CD14-positive monocyte (primary cell): ENCODE measurements around the gene PALM. TPM values are rescaled to one million over a fixed set of nuclear protein-coding genes. Genes with fewer than 3 reads are reported as not detected.

ENCODE experiments used
- DNase-seq, 3 donors: peaks; one replicate each; pipeline ENCODE4 v3.0.0-alpha.2; 2011 to 2022
- H2AFZ ChIP-seq: 2 replicates; pipeline ENCODE4 v1.6.0; 2012; ENCODE audit warnings: mild to moderate bottlenecking, low read depth, low read length, inconsistent platforms; ENCODE audit not compliant: insufficient read depth, poor library complexity, severe bottlenecking
- H3K27ac ChIP-seq, 2 donors: 1 replicate in 1 of 2; 2 replicates in 1 of 2; pipeline ENCODE4 v1.5.1; 2012 to 2013; ENCODE audit warnings: low read length in 2 of 2, control low read depth in 1 of 2, inconsistent platforms in 1 of 2, low read depth in 1 of 2, mild to moderate bottlenecking in 1 of 2
- H3K27me3 ChIP-seq, 2 donors: one replicate each; pipeline versions ENCODE4 v1.6.0 to v1.6.1; 2011 to 2013; ENCODE audit warnings: low read length in 2 of 2; ENCODE audit not compliant: control insufficient read depth in 2 of 2, insufficient read depth in 2 of 2
- H3K36me3 ChIP-seq, 2 donors: replicated peaks in 1 of 2; 1 replicate in 1 of 2; 2 replicates in 1 of 2; pipeline versions ENCODE4 v1.5.1 to v1.6.1; 2012 to 2013; ENCODE audit warnings: low read length in 2 of 2, control low read depth in 1 of 2, inconsistent platforms in 1 of 2, mild to moderate bottlenecking in 1 of 2; ENCODE audit not compliant: insufficient read depth in 2 of 2, control insufficient read depth in 1 of 2
- H3K4me1 ChIP-seq, 2 donors: 1 replicate in 1 of 2; 2 replicates in 1 of 2; pipeline versions ENCODE4 v1.5.1 to v1.6.1; 2012 to 2013; ENCODE audit warnings: low read length in 2 of 2, control low read depth in 1 of 2, inconsistent platforms in 1 of 2, mild to moderate bottlenecking in 1 of 2, moderate library complexity in 1 of 2; ENCODE audit not compliant: insufficient read depth in 2 of 2, control insufficient read depth in 1 of 2
- H3K4me2 ChIP-seq: replicated peaks from 2 replicates; pipeline ENCODE3; 2012; ENCODE audit warnings: low read length, moderate library complexity, mild to moderate bottlenecking; ENCODE audit not compliant: poor library complexity, severe bottlenecking; ENCODE audit errors: extremely low read depth
- H3K4me3 ChIP-seq, 3 experiments: fragments of 200-600 bp in 1 of 3; sonication (generic) in 1 of 3; replicated peaks in 1 of 3; 1 replicate in 2 of 3; 2 replicates in 1 of 3; pipeline ENCODE4 v1.5.1; 2011 to 2013; ENCODE audit warnings: low read length in 3 of 3, mild to moderate bottlenecking in 3 of 3, control low read depth in 2 of 3, low read depth in 2 of 3, inconsistent platforms in 1 of 3, moderate library complexity in 1 of 3
- H3K79me2 ChIP-seq: 2 replicates; pipeline ENCODE4 v1.6.0; 2012; ENCODE audit warnings: mild to moderate bottlenecking, control low read depth, inconsistent platforms, low read length, moderate library complexity; ENCODE audit not compliant: insufficient read depth
- H3K9ac ChIP-seq: 2 replicates; pipeline ENCODE4 v1.6.0; 2017; ENCODE audit warnings: low read length, mild to moderate bottlenecking; ENCODE audit not compliant: insufficient read depth, poor library complexity, severe bottlenecking
- H3K9me3 ChIP-seq, 2 donors: replicated peaks in 1 of 2; 1 replicate in 1 of 2; 2 replicates in 1 of 2; pipeline versions ENCODE4 v1.5.1 to v1.6.1; 2012 to 2013; ENCODE audit warnings: low read length in 2 of 2, control low read depth in 1 of 2; ENCODE audit not compliant: control insufficient read depth in 1 of 2, insufficient read depth in 1 of 2
- H4K20me1 ChIP-seq: 2 replicates; pipeline ENCODE4 v1.6.0; 2012; ENCODE audit warnings: mild to moderate bottlenecking, low read length, control low read depth, moderate library complexity; ENCODE audit not compliant: insufficient read depth
- H3K27ac Mint-ChIP-seq, 7 donors: one replicate each; pipeline ENCODE4 v1.8.0; 2020; ENCODE audit warnings: mild to moderate bottlenecking in 7 of 7, mixed read lengths in 7 of 7, moderate library complexity in 6 of 7, inconsistent platforms in 2 of 7
- H3K27me3 Mint-ChIP-seq, 3 donors: one replicate each; pipeline ENCODE4 v1.8.0; 2021 to 2022; ENCODE audit warnings: low read depth in 3 of 3, mild to moderate bottlenecking in 3 of 3, mixed read lengths in 3 of 3, moderate library complexity in 3 of 3, inconsistent platforms in 1 of 3
- H3K36me3 Mint-ChIP-seq, 2 donors: one replicate each; pipeline ENCODE4 v1.8.0; 2020; ENCODE audit warnings: mixed read lengths in 2 of 2, inconsistent platforms in 1 of 2, mild to moderate bottlenecking in 1 of 2
- H3K4me1 Mint-ChIP-seq: one replicate; pipeline ENCODE4 v1.8.0; 2020; ENCODE audit warnings: mild to moderate bottlenecking, mixed read lengths
- H3K4me3 Mint-ChIP-seq, 2 donors: one replicate each; pipeline ENCODE4 v1.8.0; 2020; ENCODE audit warnings: mild to moderate bottlenecking in 2 of 2, mixed read lengths in 2 of 2, moderate library complexity in 1 of 2
- H3K9me3 Mint-ChIP-seq, 7 donors: one replicate each; pipeline ENCODE4 v1.8.0; 2020 to 2022; ENCODE audit warnings: mixed read lengths in 7 of 7, mild to moderate bottlenecking in 6 of 7, moderate library complexity in 6 of 7, inconsistent platforms in 2 of 7
- WGBS: methylation state at CpG from one replicate; pipeline ENCODE4 v1.1.5; 2013; ENCODE audit warnings: missing lambda C conversion rate; ENCODE audit not compliant: insufficient coverage; 5-methylcytosine and 5-hydroxymethylcytosine counted together
- intact Hi-C, 2 donors: fragments of 100-400 bp; cut with micrococcal nuclease; formaldehyde crosslinking; loops; one replicate each; pipeline versions ENCODE4 v1.15.0 to v1.15.1; 2023
- polyA plus RNA-seq, 3 donors: library from polyadenylated mRNA; depleted of rRNA in 1 of 3; unstranded in 2 of 3; stranded (reverse) in 1 of 3; fragments of 300-500 nt in 2 of 3; fragments of >200 nt in 1 of 3; fragmentation: Illumina TruSeq in 2 of 3; gene quantifications; 1 replicate in 2 of 3; 2 replicates in 1 of 3; pipeline ENCODE4 v1.2.3, GENCODE V29; 2012 to 2021
- TF ChIP-seq, protein P1 (sequence below): fragments of 200-600 bp; IDR thresholded peaks from one replicate; pipeline ENCODE4 v1.8.0; 2022; ENCODE audit warnings: antibody characterized with exemption, mild to moderate bottlenecking

The PALM gene
- polyA plus RNA-seq, 3 donors = 0.23 TPM; not detected in 2

GRCh38 chr19:741506-742131 lies 32.9 kb downstream of the PALM start:
- Histone ChIP-seq H3K4me3 (no peak overlapping the region), H3K9me3 (peaks cover 0 to 21% of the 10 kb centered on the region in 2 donors), H4K20me1 (no peaks in the 10 kb centered on the region), H3K36me3 (no peaks in the 10 kb centered on the region), H3K27me3 (no peaks in the 10 kb centered on the region), H3K4me1 (no peaks in the 10 kb centered on the region), H3K27ac (no peak overlapping the region), H3K4me2 (no peak overlapping the region), H3K9ac (no peak overlapping the region), H2AFZ (no peak overlapping the region), H3K79me2 (no peaks in the 10 kb centered on the region)
- intact Hi-C loops = no loop called here
- Mint-ChIP-seq H3K36me3 (no peaks in the 10 kb centered on the region), H3K4me3 (no peak overlapping the region), H3K9me3 (peaks cover 4 to 34% (median 22%) of the 10 kb centered on the region in 7 donors), H3K27ac (peak overlapping the region in 1 of 7 donors; percentile 30), H3K27me3 (peaks cover 0 to 5% (median 4%) of the 10 kb centered on the region in 3 donors), H3K4me1 (no peaks in the 10 kb centered on the region)
- DNase-seq = no peak
- WGBS = 83% methylated on average over 14 of the region's 19 CpGs
- TF ChIP-seq, protein P1, sequence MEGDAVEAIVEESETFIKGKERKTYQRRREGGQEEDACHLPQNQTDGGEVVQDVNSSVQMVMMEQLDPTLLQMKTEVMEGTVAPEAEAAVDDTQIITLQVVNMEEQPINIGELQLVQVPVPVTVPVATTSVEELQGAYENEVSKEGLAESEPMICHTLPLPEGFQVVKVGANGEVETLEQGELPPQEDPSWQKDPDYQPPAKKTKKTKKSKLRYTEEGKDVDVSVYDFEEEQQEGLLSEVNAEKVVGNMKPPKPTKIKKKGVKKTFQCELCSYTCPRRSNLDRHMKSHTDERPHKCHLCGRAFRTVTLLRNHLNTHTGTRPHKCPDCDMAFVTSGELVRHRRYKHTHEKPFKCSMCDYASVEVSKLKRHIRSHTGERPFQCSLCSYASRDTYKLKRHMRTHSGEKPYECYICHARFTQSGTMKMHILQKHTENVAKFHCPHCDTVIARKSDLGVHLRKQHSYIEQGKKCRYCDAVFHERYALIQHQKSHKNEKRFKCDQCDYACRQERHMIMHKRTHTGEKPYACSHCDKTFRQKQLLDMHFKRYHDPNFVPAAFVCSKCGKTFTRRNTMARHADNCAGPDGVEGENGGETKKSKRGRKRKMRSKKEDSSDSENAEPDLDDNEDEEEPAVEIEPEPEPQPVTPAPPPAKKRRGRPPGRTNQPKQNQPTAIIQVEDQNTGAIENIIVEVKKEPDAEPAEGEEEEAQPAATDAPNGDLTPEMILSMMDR = no peak

- no peaks in the 10 kb centered on the region for H3K36me3 Mint-ChIP-seq
- 98% methylated on average over 16 of the region's 24 CpGs for WGBS
- intact Hi-C loops = no loop called here
- H3K4me1 Mint-ChIP-seq = no peaks in the 10 kb centered on the region
- H3K9me3 Mint-ChIP-seq = peaks cover 10 to 43% (median 27%) of the 10 kb centered on the region in 7 donors
- Histone ChIP-seq H3K27ac (no peak overlapping the region), H4K20me1 (no peaks in the 10 kb centered on the region), H3K4me2 (no peak overlapping the region), H3K4me3 (no peak overlapping the region), H3K36me3 (no peaks in the 10 kb centered on the region), H2AFZ (no peak overlapping the region), H3K27me3 (no peaks in the 10 kb centered on the region), H3K9ac (no peak overlapping the region), H3K4me1 (no peaks in the 10 kb centered on the region), H3K79me2 (no peaks in the 10 kb centered on the region), H3K9me3 (peaks cover 3 to 31% of the 10 kb centered on the region in 2 donors)
- H3K4me3 Mint-ChIP-seq = no peak overlapping the region
- H3K27me3 Mint-ChIP-seq = peaks cover 0 to 5% (median 2%) of the 10 kb centered on the region in 3 donors
- H3K27ac Mint-ChIP-seq = no peak overlapping the region
- TF ChIP-seq, protein P1 = no peak
- no peak for DNase-seq
These were observed 33.9 kb downstream of the PALM start for GRCh38 chr19:742540-743075.
